Gastrocnemius medialis (tissue), 4 donors: Measurements from ENCODE around the gene RPL36AL. TPM values are rescaled to one million over a fixed set of nuclear protein-coding genes. Genes with fewer than 3 reads are reported as not detected.

Experiments used
- ATAC-seq, 2 donors: fragments of 150-250 bp; one replicate each; pipeline ENCODE4 v1.9.1; 2016
- DNase-seq, 2 donors: peaks; one replicate each; pipeline ENCODE4 v3.0.0-alpha.2; 2019
- H3K27ac ChIP-seq, 4 donors: fragments of 200-600 bp; sonication (generic); 1 replicate in 1 of 4; 2 replicates in 3 of 4; pipeline ENCODE4 v1.5.1; 2016 to 2018; ENCODE audit warnings: mild to moderate bottlenecking in 2 of 4, moderate library complexity in 1 of 4
- H3K27me3 ChIP-seq, 3 donors: fragments of 200-600 bp; sonication (generic) in 2 of 3; 1 replicate in 1 of 3; 2 replicates in 2 of 3; pipeline versions ENCODE4 v1.5.1 to v1.6.0; 2016 to 2019; ENCODE audit warnings: mild to moderate bottlenecking in 1 of 3, moderate library complexity in 1 of 3
- H3K36me3 ChIP-seq, 2 donors: fragments of 200-600 bp; sonication (generic) in 1 of 2; one replicate each; pipeline ENCODE4 v1.5.1; 2017 to 2018
- H3K4me1 ChIP-seq, 2 donors: fragments of 200-600 bp; sonication (generic) in 1 of 2; one replicate each; pipeline ENCODE4 v1.5.1; 2016 to 2017; ENCODE audit warnings: mild to moderate bottlenecking in 2 of 2
- H3K4me3 ChIP-seq, 4 donors: fragments of 200-600 bp; sonication (generic) in 3 of 4; 1 replicate in 1 of 4; 2 replicates in 3 of 4; pipeline ENCODE4 v1.5.1; 2016 to 2019; ENCODE audit warnings: mild to moderate bottlenecking in 2 of 4
- H3K9me3 ChIP-seq, 3 donors: fragments of 200-600 bp; sonication (generic) in 2 of 3; 1 replicate in 1 of 3; 2 replicates in 2 of 3; pipeline ENCODE4 v1.5.1; 2016 to 2019
- CTCF ChIP-seq, 5 experiments: fragments of 450-650 bp in 3 of 5; fragments of 200-600 bp in 2 of 5; sonication (generic) in 2 of 5; IDR thresholded peaks in 4 of 5; conservative IDR thresholded peaks in 1 of 5; 1 replicate in 4 of 5; 2 replicates in 1 of 5; pipeline ENCODE4 v1.5.1; 2016 to 2019; ENCODE audit warnings: antibody characterized with exemption in 5 of 5, mild to moderate bottlenecking in 3 of 5, moderate library complexity in 3 of 5
- POLR2A ChIP-seq, 2 donors: fragments of 450-650 bp; IDR thresholded peaks; one replicate each; pipeline ENCODE4 v1.6.1; 2017; ENCODE audit warnings: antibody characterized with exemption in 2 of 2, mild to moderate bottlenecking in 2 of 2, moderate library complexity in 2 of 2
- in situ Hi-C, 4 donors: fragments of 200-750 bp; cut with MboI; loops; one replicate each; pipeline versions ENCODE4 v1.15.0 to v1.8.0; 2017; ENCODE audit warnings: low sequenced_read_pairs in 4 of 4
- intact Hi-C: fragments of 100-400 bp; cut with DNase I; formaldehyde crosslinking; loops from one replicate; pipeline ENCODE4 v1.15.1; 2023; ENCODE audit warnings: low total_unique reads
- total RNA-seq, 4 donors: library from RNA; depleted of rRNA; stranded (reverse); fragments of >200 nt; gene quantifications; one replicate each; pipeline versions ENCODE4 v1.1.0 to v1.2.3, GENCODE V29; 2016

RPL36AL gene
- total RNA-seq, 4 donors from 2014 or later, result 156 to 226 (median 203) TPM

GRCh38 chr14:49612671-49613070, 7.8 kb downstream of the RPL36AL start:
- intact Hi-C loops, result loop anchor here (10.0 kb wide), 1 partner anchor 1632 kb away; the partner anchor contains the start of gene TMX1
- Histone ChIP-seq H3K27me3 (no peaks in the 10 kb centered on the region), H3K9me3 (no peaks in the 10 kb centered on the region), H3K4me1 (no peaks in the 10 kb centered on the region), H3K27ac (no peak overlapping the region), H3K36me3 (peaks cover 0 to under 1% of the 10 kb centered on the region in 2 donors), H3K4me3 (no peak overlapping the region)
- in situ Hi-C loops, result no loop called here
- DNase-seq, result no peak
- ATAC-seq, result no peak
- TF ChIP-seq POLR2A (IDR thresholded peaks at IDR 0.05), result no peak
- TF ChIP-seq CTCF (IDR thresholded peaks at IDR 0.05 in 4 of 5, conservative IDR thresholded peaks at IDR 0.05 in 1 of 5), result no peak

- H3K9me3 ChIP-seq, result no peaks in the 10 kb centered on the region
- in situ Hi-C loops, result no loop called here
- no peak overlapping the region for H3K27ac ChIP-seq
- H3K4me3 ChIP-seq, result no peak overlapping the region
- no peaks in the 10 kb centered on the region for H3K27me3 ChIP-seq
- ATAC-seq (no peak), DNase-seq (no peak)
- no peaks in the 10 kb centered on the region for H3K36me3 ChIP-seq
- intact Hi-C loops, result loop anchor here (10.0 kb wide), 1 partner anchor 1633 kb away; the partner anchor contains the start of gene TMX1
- no peaks in the 10 kb centered on the region for H3K4me1 ChIP-seq
- no peak for TF ChIP-seq CTCF (IDR thresholded peaks at IDR 0.05 in 4 of 5, conservative IDR thresholded peaks at IDR 0.05 in 1 of 5)
- no peak for TF ChIP-seq POLR2A (IDR thresholded peaks at IDR 0.05)
These were observed 8.2 kb downstream of the RPL36AL start for GRCh38 chr14:49612251-49612650.

GRCh38 chr14:49607583-49607982, 12.8 kb downstream of the RPL36AL start:
- no peaks in the 10 kb centered on the region for H3K4me1 ChIP-seq
- intact Hi-C loops, result no loop called here
- in situ Hi-C loops, result no loop called here
- DNase-seq, result no peak
- TF ChIP-seq CTCF (IDR thresholded peaks at IDR 0.05 in 4 of 5, conservative IDR thresholded peaks at IDR 0.05 in 1 of 5), result no peak
- no peak for TF ChIP-seq POLR2A (IDR thresholded peaks at IDR 0.05)
- H3K9me3 ChIP-seq, result no peaks in the 10 kb centered on the region
- no peak overlapping the region for H3K27ac ChIP-seq
- H3K4me3 ChIP-seq, result no peak overlapping the region
- H3K36me3 ChIP-seq, result no peaks in the 10 kb centered on the region
- H3K27me3 ChIP-seq, result no peaks in the 10 kb centered on the region
- no peak for ATAC-seq

GRCh38 chr14:49598485-49599300, 21.7 kb downstream of the RPL36AL start, which contains the start of gene LRR1:
TSS of gene LRR1 (plus strand) at chr14:49598940. CDS start at chr14:49599021, 81 bp downstream.
- Histone ChIP-seq H3K27ac (peak within 1 kb of the TSS; percentile 92 to 95 (median 92)), H3K4me1 (peaks cover 9% of the 10 kb centered on the region in 2 donors), H3K36me3 (no peaks in the 10 kb centered on the region), H3K4me3 (peak within 1 kb of the TSS; percentile 81 to 92 (median 84)), H3K27me3 (no peaks in the 10 kb centered on the region), H3K9me3 (no peaks in the 10 kb centered on the region)
- peak; percentile 62 to 71 for DNase-seq
- TF ChIP-seq CTCF (IDR thresholded peaks at IDR 0.05 in 4 of 5, conservative IDR thresholded peaks at IDR 0.05 in 1 of 5) (peak in 1 of 5 experiments; percentile 8), POLR2A (IDR thresholded peaks at IDR 0.05) (peak; percentile 23 to 24)
- intact Hi-C loops, result loop anchor here (1.0 kb wide), 2 partner anchors 11 to 22 kb away; partner anchors contain the start of genes MGAT2 and RPL36AL
- in situ Hi-C loops, result no loop called here
- ATAC-seq, result peak; percentile 90 to 94
